Small intestine (tissue), 16 donors: ENCODE data around the gene EMC10. TPM values are rescaled to one million over a fixed set of nuclear protein-coding genes. Genes with fewer than 3 reads are reported as not detected.

Experiments
- DNase-seq, 2 donors: peaks; one replicate each; pipeline versions ENCODE4 v3.0.0 to v3.0.0-alpha.2; 2013
- FAIRE-seq: peaks from 2 replicates; lab custom pipeline; 2012; peaks lifted over from hg19 to GRCh38; lab: Jason Lieb, UNC
- H3K27ac ChIP-seq, 3 donors: one replicate each; pipeline ENCODE4 v1.5.1; 2013; ENCODE audit warnings: low read length in 2 of 3, mild to moderate bottlenecking in 2 of 3, control low read depth in 1 of 3, inconsistent platforms in 1 of 3, low read depth in 1 of 3, moderate library complexity in 1 of 3
- H3K27me3 ChIP-seq, 3 donors: one replicate each; pipeline ENCODE4 v1.6.1; 2013; ENCODE audit warnings: low read length in 3 of 3, inconsistent platforms in 1 of 3; ENCODE audit not compliant: control insufficient read depth in 3 of 3, insufficient read depth in 3 of 3
- H3K36me3 ChIP-seq, 3 donors: one replicate each; pipeline ENCODE4 v1.6.1; 2013; ENCODE audit warnings: low read length in 3 of 3, inconsistent platforms in 1 of 3, low read depth in 1 of 3, mild to moderate bottlenecking in 1 of 3, moderate library complexity in 1 of 3; ENCODE audit not compliant: control insufficient read depth in 3 of 3, insufficient read depth in 2 of 3
- H3K4me1 ChIP-seq, 3 donors: one replicate each; pipeline ENCODE4 v1.6.1; 2013; ENCODE audit warnings: low read length in 2 of 3, inconsistent platforms in 1 of 3, low read depth in 1 of 3, mild to moderate bottlenecking in 1 of 3, moderate library complexity in 1 of 3; ENCODE audit not compliant: control insufficient read depth in 3 of 3, insufficient read depth in 2 of 3
- H3K4me3 ChIP-seq, 3 donors: one replicate each; pipeline ENCODE4 v1.5.1; 2013; ENCODE audit warnings: low read length in 3 of 3, control low read depth in 1 of 3, inconsistent platforms in 1 of 3, low read depth in 1 of 3, mild to moderate bottlenecking in 1 of 3, moderate library complexity in 1 of 3
- H3K9me3 ChIP-seq, 2 donors: one replicate each; pipeline ENCODE4 v1.6.1; 2013; ENCODE audit warnings: low read depth in 1 of 2, low read length in 1 of 2; ENCODE audit not compliant: control insufficient read depth in 2 of 2, insufficient read depth in 1 of 2
- WGBS, 3 donors: extraction: QIAGEN DNeasy Blood & Tissue Kit; methylation state at CpG; one replicate each; pipeline ENCODE4 v1.1.7; 2013; 5-methylcytosine and 5-hydroxymethylcytosine counted together
- long read RNA-seq, 10 donors: transcript quantifications; one replicate each; lab custom pipeline, GENCODE V29; 2026
- polyA plus RNA-seq, 4 donors: library from polyadenylated mRNA; stranded (reverse) in 3 of 4; unstranded in 1 of 4; fragments of 200-250 nt in 3 of 4; fragments of 120-200 nt in 1 of 4; gene quantifications; one replicate each; pipeline versions ENCODE4 v1.2.1 to v1.2.3, GENCODE V29; 2013
- donor health status: healthy with polysubstance abuse.
- donor health status: control.
- donor health status: control.
- donor health status: Bipolar disorder and iron deficiency.
- donor health status: healthy.

The EMC10 gene
- 100 to 1,000 TPM in 2 of 4 donors, 10 to 100 TPM in 2; 53.7 to 164 (median 116) TPM for polyA plus RNA-seq
- long read RNA-seq, donor 1, full-length matches to known transcripts = 20 of 32 reads
- long read RNA-seq, donor 1, partial matches to known transcripts = 12 of 32 reads
- long read RNA-seq, donor 1, other reads (novel, unspliced or antisense) = 0 of 32 reads
- long read RNA-seq, donor 2, full-length matches to known transcripts = 2 of 2 reads
- long read RNA-seq, donor 2, partial matches to known transcripts = 0 of 2 reads
- long read RNA-seq, donor 2, other reads (novel, unspliced or antisense) = 0 of 2 reads
- long read RNA-seq, donor 3, full-length matches to known transcripts = 10 of 19 reads
- long read RNA-seq, donor 3, partial matches to known transcripts = 9 of 19 reads
- long read RNA-seq, donor 3, other reads (novel, unspliced or antisense) = 0 of 19 reads
- long read RNA-seq, donor 4 = 0 reads
- long read RNA-seq, donor 5, full-length matches to known transcripts = 11 of 11 reads
- long read RNA-seq, donor 5, partial matches to known transcripts = 0 of 11 reads
- long read RNA-seq, donor 5, other reads (novel, unspliced or antisense) = 0 of 11 reads
- long read RNA-seq, donor 6, full-length matches to known transcripts = 12 of 24 reads
- long read RNA-seq, donor 6, partial matches to known transcripts = 12 of 24 reads
- long read RNA-seq, donor 6, other reads (novel, unspliced or antisense) = 0 of 24 reads
- long read RNA-seq, donor 7, full-length matches to known transcripts = 46 of 656 reads
- long read RNA-seq, donor 7, partial matches to known transcripts = 568 of 656 reads
- long read RNA-seq, donor 7, other reads (novel, unspliced or antisense) = 42 of 656 reads
- long read RNA-seq, donor 8, full-length matches to known transcripts = 3 of 3 reads
- long read RNA-seq, donor 8, partial matches to known transcripts = 0 of 3 reads
- long read RNA-seq, donor 8, other reads (novel, unspliced or antisense) = 0 of 3 reads
- long read RNA-seq, donor 9, full-length matches to known transcripts = 7 of 7 reads
- long read RNA-seq, donor 9, partial matches to known transcripts = 0 of 7 reads
- long read RNA-seq, donor 9, other reads (novel, unspliced or antisense) = 0 of 7 reads
- long read RNA-seq, donor 10, full-length matches to known transcripts = 10 of 30 reads
- long read RNA-seq, donor 10, partial matches to known transcripts = 20 of 30 reads
- long read RNA-seq, donor 10, other reads (novel, unspliced or antisense) = 0 of 30 reads

- peak within 1 kb of the TSS; percentile 81 to 96 (median 82) for H3K27ac ChIP-seq
- WGBS, 3 donors = 1 to 2% (median 1%) methylated on average over 48 to 58 of the region's 58 CpGs
Measured at GRCh38 chr19:50476224-50476906, at the start of gene EMC10, which contains the start of gene GARIN5A. Gene EMC10, plus strand, starts transcription at chr19:50476507. Its CDS starts 38 bp downstream, at chr19:50476545. Gene GARIN5A, minus strand, starts transcription at chr19:50476848. Its CDS starts 460 bp downstream, at chr19:50476388.

GRCh38 chr19:50427318-50427925 lies 48.9 kb upstream of the EMC10 start:
- Histone ChIP-seq H3K9me3 (no peaks in the 10 kb centered on the region), H3K4me3 (peak overlapping the region in 2 of 3 donors; percentile 1 to 37), H3K36me3 (no peaks in the 10 kb centered on the region), H3K27ac (no peak overlapping the region), H3K4me1 (peaks cover 0 to 13% (median 2%) of the 10 kb centered on the region in 3 donors), H3K27me3 (peaks cover 0 to 41% (median 3%) of the 10 kb centered on the region in 3 donors)
- WGBS, 3 donors = 81 to 85% (median 81%) methylated on average over 24 to 26 of the region's 26 CpGs
- FAIRE-seq = no peak
- no peak for DNase-seq

More at GRCh38 chr19:50476224-50476906, at the start of gene EMC10, which contains the start of gene GARIN5A:
- peaks cover 0 to 37% (median 4%) of the 10 kb centered on the region in 3 donors for H3K36me3 ChIP-seq
- FAIRE-seq (no peak), DNase-seq (peak; percentile 93 to 97)
- H3K9me3 ChIP-seq = peaks cover 0 to 20% of the 10 kb centered on the region in 2 donors
- peaks cover 5 to 7% (median 6%) of the 10 kb centered on the region in 3 donors for H3K4me1 ChIP-seq
- H3K27me3 ChIP-seq = no peaks in the 10 kb centered on the region
- H3K4me3 ChIP-seq = peak within 1 kb of the TSS; percentile 82 to 99 (median 91)

GRCh38 chr19:50427997-50428425 lies 48.3 kb upstream of the EMC10 start:
- Histone ChIP-seq H3K27ac (peak overlapping the region in 1 of 3 donors; percentile 39), H3K4me1 (peaks cover 0 to 17% (median 3%) of the 10 kb centered on the region in 3 donors), H3K27me3 (peaks cover 4 to 47% (median 4%) of the 10 kb centered on the region in 3 donors), H3K4me3 (peak overlapping the region in 2 of 3 donors; percentile 1 to 37), H3K9me3 (no peaks in the 10 kb centered on the region), H3K36me3 (no peaks in the 10 kb centered on the region)
- DNase-seq = peak; percentile 66 to 91
- no peak for FAIRE-seq
- 7 to 16% (median 10%) methylated on average over 35 to 38 of the region's 38 CpGs for WGBS, 3 donors

GRCh38 chr19:50428772-50429463 lies 47.4 kb upstream of the EMC10 start:
- WGBS, 3 donors = 82 to 88% (median 87%) methylated on average over 7 of the region's 7 CpGs
- H3K4me1 ChIP-seq = peaks cover 0 to 17% (median 3%) of the 10 kb centered on the region in 3 donors
- peaks cover 4 to 52% (median 4%) of the 10 kb centered on the region in 3 donors for H3K27me3 ChIP-seq
- DNase-seq (no peak), FAIRE-seq (no peak)
- H3K36me3 ChIP-seq = no peaks in the 10 kb centered on the region
- no peaks in the 10 kb centered on the region for H3K9me3 ChIP-seq
- no peak overlapping the region for H3K4me3 ChIP-seq
- H3K27ac ChIP-seq = no peak overlapping the region

GRCh38 chr19:50430888-50431342 lies 45.4 kb upstream of the EMC10 start:
- no peaks in the 10 kb centered on the region for H3K36me3 ChIP-seq
- 20 to 36% (median 25%) methylated on average over 13 of the region's 13 CpGs for WGBS, 3 donors
- FAIRE-seq = no peak
- no peaks in the 10 kb centered on the region for H3K9me3 ChIP-seq
- H3K27me3 ChIP-seq = peaks cover 4 to 52% (median 6%) of the 10 kb centered on the region in 3 donors
- no peak for DNase-seq
- H3K4me1 ChIP-seq = peaks cover 0 to 17% (median 3%) of the 10 kb centered on the region in 3 donors
- peak overlapping the region in 1 of 3 donors; percentile 66 for H3K27ac ChIP-seq
- peak overlapping the region in 1 of 3 donors; percentile 63 for H3K4me3 ChIP-seq

- H3K36me3 ChIP-seq = no peaks in the 10 kb centered on the region
- peak overlapping the region in 2 of 3 donors; percentile 20 to 66 for H3K27ac ChIP-seq
- peak; percentile 80 to 93 for DNase-seq
- H3K27me3 ChIP-seq = peaks cover 4 to 52% (median 9%) of the 10 kb centered on the region in 3 donors
- no peaks in the 10 kb centered on the region for H3K9me3 ChIP-seq
- FAIRE-seq = no peak
- peak overlapping the region; percentile 48 to 63 (median 60) for H3K4me3 ChIP-seq
- peaks cover 0 to 17% (median 3%) of the 10 kb centered on the region in 3 donors for H3K4me1 ChIP-seq
- 1% methylated on average over 40 to 54 of the region's 54 CpGs for WGBS, 3 donors
Measured at GRCh38 chr19:50431343-50432220, 44.7 kb upstream of the EMC10 start.
